Activated CD4-positive, alpha-beta T cell treated with anti-CD3 and anti-CD28 coated beads, Interleukin-2, amount 50 U/mL, for 48 hours (primary cell): ENCODE measurements around the gene RBFOX1.

Experiments used
- DNase-seq, 2 experiments: peaks; one replicate each; pipeline ENCODE4 v3.0.0-alpha.2; 2020

RBFOX1 gene

GRCh38 chr16:7716660-7717550, 384.3 kb downstream of the RBFOX1 start:
- DNase-seq, result no peak

- DNase-seq, result no peak
Measured at GRCh38 chr16:7722761-7723160, 390.1 kb downstream of the RBFOX1 start.

GRCh38 chr16:7731141-7731540, 398.5 kb downstream of the RBFOX1 start:
- no peak for DNase-seq

- DNase-seq, result no peak
Measured at GRCh38 chr16:7736138-7736665, 403.6 kb downstream of the RBFOX1 start.

GRCh38 chr16:7742626-7743025, 410.0 kb downstream of the RBFOX1 start:
- DNase-seq, result no peak

GRCh38 chr16:7744546-7745264, 412.1 kb downstream of the RBFOX1 start:
- DNase-seq, result no peak

GRCh38 chr16:7745276-7745675, 412.6 kb downstream of the RBFOX1 start:
- no peak for DNase-seq

- DNase-seq, result no peak
Measured at GRCh38 chr16:7746941-7747340, 414.3 kb downstream of the RBFOX1 start.

- no peak for DNase-seq
Measured at GRCh38 chr16:7748522-7748921, 415.9 kb downstream of the RBFOX1 start.

- DNase-seq, result no peak
Measured at GRCh38 chr16:7755347-7755882, 422.8 kb downstream of the RBFOX1 start.
